ENCODE results near the gene TMEM219. TPM values are rescaled to one million over a fixed set of nuclear protein-coding genes. Genes with fewer than 3 reads are reported as not detected.

Gene TMEM219
- total and polyA plus RNA-seq, 2 of the 8 experiments (the other 6 are each of a cell fraction or from before 2014, with no cell fraction given) = 60.2 to 116 TPM

- TF ChIP-seq GABPA (IDR thresholded peaks at IDR 0.05; ENCODE audit: borderline replicate concordance, insufficient read depth, low read length) (no peak), ATF2 (IDR thresholded peaks at IDR 0.05; ENCODE audit: low read length) (no peak), TCF12 (IDR thresholded peaks at IDR 0.05; ENCODE audit: low read depth, low read length) (no peak), ASH2L (IDR thresholded peaks at IDR 0.05; ENCODE audit: low read length) (no peak), RAD21 (IDR thresholded peaks at IDR 0.05 in 1 of 2, conservative IDR thresholded peaks at IDR 0.05 in 1 of 2; ENCODE audit: low read depth in 2 of 2, low read length in 2 of 2) (no peak), POU5F1 (IDR thresholded peaks at IDR 0.05; ENCODE audit: low read depth, low read length) (no peak)
- TF ChIP-seq, protein P1, sequence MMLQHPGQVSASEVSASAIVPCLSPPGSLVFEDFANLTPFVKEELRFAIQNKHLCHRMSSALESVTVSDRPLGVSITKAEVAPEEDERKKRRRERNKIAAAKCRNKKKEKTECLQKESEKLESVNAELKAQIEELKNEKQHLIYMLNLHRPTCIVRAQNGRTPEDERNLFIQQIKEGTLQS (IDR thresholded peaks at IDR 0.05; ENCODE audit: insufficient read depth, low read depth, low read length) = no peak
Measured at GRCh38 chr16:29975811-29976511, 14.1 kb downstream of the TMEM219 start (continued).

All from H1 (cell line).